ENCODE results near the gene GDF2.

GRCh38 chr10:47358457-47358856 lies 36.2 kb downstream of the GDF2 start:
- TF ChIP-seq POLR2A (IDR thresholded peaks at IDR 0.05; ENCODE audit: low read length) (no peak), GATA1 (IDR thresholded peaks at IDR 0.05; ENCODE audit: low read depth, low read length) (no peak)
